ENCODE measurements around the gene BTG1.

The BTG1 gene

DNA sequence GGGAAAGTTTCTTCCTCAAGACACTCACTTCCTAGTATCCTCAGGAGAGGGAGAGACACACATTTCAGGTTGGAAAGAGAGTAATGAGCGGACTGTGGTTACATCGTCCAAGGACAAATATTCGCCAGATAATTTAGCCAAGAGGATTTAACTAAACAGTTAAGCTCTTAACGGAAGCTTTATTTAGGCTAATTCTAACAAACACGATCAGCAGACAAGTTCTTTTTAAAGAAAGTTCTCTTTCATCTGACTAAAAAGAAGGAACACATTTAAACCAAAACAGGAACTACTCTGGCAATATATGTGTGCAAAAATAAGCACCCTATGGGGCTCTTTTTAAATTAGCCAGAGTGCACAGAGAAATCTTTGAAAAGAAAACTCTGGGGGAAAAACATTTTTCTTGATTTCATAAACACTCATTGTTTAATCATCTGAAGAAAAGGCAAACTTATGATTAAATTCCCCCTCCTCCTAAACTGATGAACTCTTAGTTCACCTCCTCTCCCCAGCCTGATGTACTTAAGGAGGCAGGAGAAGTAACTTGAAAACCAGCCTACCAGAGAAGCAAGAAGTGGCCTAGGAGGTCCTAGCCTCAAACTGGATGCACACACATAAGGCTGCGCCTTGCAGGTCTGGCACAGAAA, 13.3 kb upstream of the BTG1 start:
- TF ChIP-seq, protein P1, sequence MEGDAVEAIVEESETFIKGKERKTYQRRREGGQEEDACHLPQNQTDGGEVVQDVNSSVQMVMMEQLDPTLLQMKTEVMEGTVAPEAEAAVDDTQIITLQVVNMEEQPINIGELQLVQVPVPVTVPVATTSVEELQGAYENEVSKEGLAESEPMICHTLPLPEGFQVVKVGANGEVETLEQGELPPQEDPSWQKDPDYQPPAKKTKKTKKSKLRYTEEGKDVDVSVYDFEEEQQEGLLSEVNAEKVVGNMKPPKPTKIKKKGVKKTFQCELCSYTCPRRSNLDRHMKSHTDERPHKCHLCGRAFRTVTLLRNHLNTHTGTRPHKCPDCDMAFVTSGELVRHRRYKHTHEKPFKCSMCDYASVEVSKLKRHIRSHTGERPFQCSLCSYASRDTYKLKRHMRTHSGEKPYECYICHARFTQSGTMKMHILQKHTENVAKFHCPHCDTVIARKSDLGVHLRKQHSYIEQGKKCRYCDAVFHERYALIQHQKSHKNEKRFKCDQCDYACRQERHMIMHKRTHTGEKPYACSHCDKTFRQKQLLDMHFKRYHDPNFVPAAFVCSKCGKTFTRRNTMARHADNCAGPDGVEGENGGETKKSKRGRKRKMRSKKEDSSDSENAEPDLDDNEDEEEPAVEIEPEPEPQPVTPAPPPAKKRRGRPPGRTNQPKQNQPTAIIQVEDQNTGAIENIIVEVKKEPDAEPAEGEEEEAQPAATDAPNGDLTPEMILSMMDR (IDR thresholded peaks at IDR 0.05; ENCODE audit: unreplicated experiment in 3 of 3), result no peak
- H3K27me3 Mint-ChIP-seq (ENCODE audit: low read depth), result no peaks in the 10 kb centered on the region
- no peaks in the 10 kb centered on the region for H3K4me1 Mint-ChIP-seq
- H3K36me3 Mint-ChIP-seq (ENCODE audit: low read depth), result no peaks in the 10 kb centered on the region
- H3K4me3 Mint-ChIP-seq, result no peak overlapping the region
- H3K27ac Mint-ChIP-seq, result no peak overlapping the region
- H3K9me3 Mint-ChIP-seq, result no peaks in the 10 kb centered on the region

DNA sequence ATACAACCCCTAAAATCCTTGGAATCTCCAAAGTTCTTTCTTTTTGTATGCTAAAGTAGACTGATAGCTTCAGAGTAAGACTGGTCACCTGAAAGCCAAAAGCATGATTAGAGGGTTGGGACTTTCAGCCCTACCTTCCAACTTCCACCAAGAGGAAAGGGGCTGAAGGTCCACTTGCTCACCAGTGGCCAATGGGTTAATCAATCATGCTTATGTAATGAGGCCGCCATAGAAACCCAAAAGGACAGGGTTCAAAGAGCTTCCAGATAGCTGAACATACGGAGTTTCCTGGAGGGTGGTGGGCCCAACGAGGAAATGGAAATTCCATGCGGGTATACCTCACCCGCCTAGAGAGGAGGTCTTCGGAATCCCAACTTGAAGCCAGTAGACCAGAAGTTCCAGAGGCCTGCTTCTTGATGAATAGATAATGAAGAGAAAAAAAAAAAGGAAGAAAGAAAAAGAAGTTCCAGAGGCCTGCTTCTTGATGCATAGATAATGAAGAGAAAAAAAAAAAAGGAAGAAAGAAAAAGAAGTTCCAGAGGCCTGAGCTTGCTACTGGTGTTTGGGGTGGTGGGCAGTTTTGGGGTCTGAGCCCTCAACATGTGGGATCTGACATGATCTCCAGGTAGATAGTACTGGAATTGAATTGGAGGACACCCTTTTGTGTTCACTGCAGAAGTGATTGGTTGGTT, 11.2 kb upstream of the BTG1 start:
- Mint-ChIP-seq H3K27me3 (ENCODE audit: low read depth) (no peaks in the 10 kb centered on the region), H3K27ac (no peak overlapping the region), H3K9me3 (no peaks in the 10 kb centered on the region), H3K36me3 (ENCODE audit: low read depth) (no peaks in the 10 kb centered on the region), H3K4me3 (no peak overlapping the region), H3K4me1 (no peaks in the 10 kb centered on the region)
- TF ChIP-seq, protein P1 (IDR thresholded peaks at IDR 0.05; ENCODE audit: unreplicated experiment in 3 of 3), result no peak

DNA sequence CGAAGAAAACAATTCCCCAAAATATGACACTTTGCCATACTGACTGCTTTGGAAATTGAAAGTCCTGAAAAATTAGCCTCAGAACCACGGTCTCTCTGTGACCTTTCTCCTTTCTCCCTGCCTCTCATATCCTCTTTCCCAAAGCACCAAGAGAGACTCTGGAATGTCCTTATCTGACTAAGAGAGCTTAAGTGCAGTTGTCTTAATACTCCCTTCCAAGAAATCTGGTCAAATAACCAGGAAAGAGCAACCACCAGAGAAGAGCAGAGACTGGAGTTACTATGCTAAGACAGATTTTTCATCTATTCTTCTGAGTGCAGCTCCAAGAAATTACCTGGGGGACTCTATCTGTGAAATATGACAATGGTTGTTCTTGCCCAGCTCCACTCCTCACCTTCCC, 10.5 kb upstream of the BTG1 start:
- Mint-ChIP-seq H3K36me3 (ENCODE audit: low read depth) (no peaks in the 10 kb centered on the region), H3K27ac (no peak overlapping the region), H3K4me1 (no peaks in the 10 kb centered on the region), H3K4me3 (no peak overlapping the region), H3K27me3 (ENCODE audit: low read depth) (no peaks in the 10 kb centered on the region), H3K9me3 (no peaks in the 10 kb centered on the region)
- TF ChIP-seq, protein P1 (IDR thresholded peaks at IDR 0.05; ENCODE audit: unreplicated experiment in 3 of 3), result no peak

DNA sequence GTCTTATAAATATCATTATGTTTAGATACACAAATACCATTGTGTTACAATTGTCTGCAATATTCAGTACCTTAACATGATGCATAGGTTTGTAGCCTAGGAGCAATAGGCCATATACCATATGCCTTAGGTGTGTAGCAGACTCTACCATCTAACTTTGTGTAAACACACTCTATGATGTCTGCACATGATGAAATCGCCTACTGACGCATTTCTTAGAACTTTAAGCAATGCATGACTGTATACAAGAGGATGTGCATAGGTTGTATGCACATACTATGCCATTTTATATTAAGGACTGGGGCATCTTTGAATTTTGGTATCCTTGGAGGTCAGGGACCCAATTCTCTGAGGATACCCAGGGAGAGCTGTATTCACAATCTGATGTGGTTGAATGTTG, 10.1 kb upstream of the BTG1 start:
- H3K4me3 Mint-ChIP-seq, result no peak overlapping the region
- H3K27me3 Mint-ChIP-seq (ENCODE audit: low read depth), result no peaks in the 10 kb centered on the region
- no peak overlapping the region for H3K27ac Mint-ChIP-seq
- H3K36me3 Mint-ChIP-seq (ENCODE audit: low read depth), result no peaks in the 10 kb centered on the region
- no peaks in the 10 kb centered on the region for H3K4me1 Mint-ChIP-seq
- H3K9me3 Mint-ChIP-seq, result no peaks in the 10 kb centered on the region
- TF ChIP-seq, protein P1 (IDR thresholded peaks at IDR 0.05; ENCODE audit: unreplicated experiment in 3 of 3), result no peak

DNA sequence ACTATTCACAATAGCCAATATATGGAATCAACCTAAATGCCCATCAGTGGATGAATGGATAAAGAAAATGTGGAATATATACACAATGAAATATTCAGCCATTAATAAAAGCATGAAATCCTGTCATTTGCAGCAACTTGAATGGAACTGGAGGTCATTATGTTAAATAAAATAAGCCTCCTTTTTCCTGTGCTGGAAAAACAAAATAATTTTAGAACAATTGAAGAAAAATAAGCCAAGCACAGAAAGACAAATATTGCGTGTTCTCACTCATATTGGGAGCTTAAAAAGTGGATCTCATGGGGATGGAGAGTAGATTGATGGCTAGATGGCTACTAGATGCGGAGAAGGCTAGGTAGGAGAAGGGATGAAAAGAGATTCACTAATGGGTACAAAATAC, 6.3 kb upstream of the BTG1 start:
- H3K4me1 Mint-ChIP-seq, result peaks cover 18% of the 10 kb centered on the region

More for the DNA sequence above, 6.3 kb upstream of the BTG1 start:
- Mint-ChIP-seq H3K9me3 (no peaks in the 10 kb centered on the region), H3K27me3 (ENCODE audit: low read depth) (no peaks in the 10 kb centered on the region), H3K36me3 (ENCODE audit: low read depth) (no peaks in the 10 kb centered on the region), H3K27ac (no peak overlapping the region), H3K4me3 (no peak overlapping the region)
- TF ChIP-seq, protein P1 (IDR thresholded peaks at IDR 0.05; ENCODE audit: unreplicated experiment in 3 of 3), result no peak
